K562 (cell line): ENCODE measurements around the gene CDC14A.
"Not testable (repeated sequence)": the region's sequence is repeated elsewhere in the genome, so short reads cannot be mapped to it uniquely, and the experiment has no call there.

Experiments
- CAMTA2 ChIP-seq: fragments of 250-450 bp; sonication (Bioruptor Pico); conservative IDR thresholded peaks from 2 replicates; pipeline ENCODE4 v1.5.1; 2022
- CTCF ChIP-seq, 3 experiments: IDR thresholded peaks in 2 of 3; conservative IDR thresholded peaks in 1 of 3; 2 replicates each; pipeline ENCODE4 v1.5.1; 2011 to 2012; ENCODE audit warnings: low read length in 3 of 3, mild to moderate bottlenecking in 3 of 3, control low read depth in 2 of 3, improper control_type of control experiment in 1 of 3, inconsistent platforms in 1 of 3, low read depth in 1 of 3, mixed read lengths in 1 of 3, moderate library complexity in 1 of 3; ENCODE audit not compliant: insufficient read depth in 2 of 3
- HMBOX1 ChIP-seq: sonication (generic); IDR thresholded peaks from 2 replicates; pipeline ENCODE4 v1.6.1; 2016
- MCM5 ChIP-seq: fragments of 450-650 bp; IDR thresholded peaks from 2 replicates; pipeline ENCODE4 v1.6.1; 2016; ENCODE audit warnings: low read depth
- POLR2A ChIP-seq: fragments of 450-650 bp; conservative IDR thresholded peaks from 2 replicates; pipeline ENCODE4 v1.6.1; 2016
- RAD21 ChIP-seq, 2 experiments: fragments of 250-450 bp in 1 of 2; fragments of 450-650 bp in 1 of 2; sonication (Bioruptor Pico) in 1 of 2; formaldehyde crosslinking in 1 of 2; IDR thresholded peaks in 1 of 2; conservative IDR thresholded peaks in 1 of 2; 2 replicates each; pipeline versions ENCODE4 v1.4.0 to v1.8.0; 2020 to 2022; ENCODE audit warnings: mild to moderate bottlenecking in 2 of 2, moderate library complexity in 1 of 2
- RFX5 ChIP-seq: IDR thresholded peaks from 2 replicates; pipeline ENCODE4 v1.6.1; 2011; ENCODE audit warnings: low read depth, mild to moderate bottlenecking, improper control_type of control experiment, low read length
- SMAD3 ChIP-seq: fragments of 450-650 bp; formaldehyde crosslinking; conservative IDR thresholded peaks from 2 replicates; pipeline ENCODE4 v1.4.0; 2020; ENCODE audit warnings: mild to moderate bottlenecking
- SPI1 ChIP-seq: IDR thresholded peaks from 2 replicates; pipeline ENCODE4 v1.6.1; 2011; ENCODE audit warnings: low read depth, low read length, control low read depth, borderline replicate concordance
- XRCC3 ChIP-seq: fragments of 450-650 bp; IDR thresholded peaks from 2 replicates; pipeline ENCODE4 v1.6.1; 2017; ENCODE audit warnings: mild to moderate bottlenecking, moderate library complexity
- ZNF449 ChIP-seq: fragments of 250-450 bp; sonication (Bioruptor Pico); IDR thresholded peaks from 2 replicates; pipeline ENCODE4 v1.8.0; 2022; ENCODE audit warnings: moderate library complexity, mild to moderate bottlenecking, inconsistent platforms
- ZNF592 ChIP-seq: fragments of 450-650 bp; IDR thresholded peaks from 2 replicates; pipeline ENCODE4 v1.6.1; 2017; ENCODE audit warnings: antibody characterized with exemption, mild to moderate bottlenecking
- ZSCAN32 ChIP-seq: fragments of 450-650 bp; formaldehyde crosslinking; IDR thresholded peaks from 2 replicates; pipeline ENCODE4 v1.4.0; 2020; ENCODE audit warnings: mild to moderate bottlenecking, moderate library complexity
- TF ChIP-seq, protein P1 (sequence below), 2 experiments: fragments of 150-350 bp in 1 of 2; IDR thresholded peaks; 2 replicates each; pipeline ENCODE4 v1.6.1; 2012 to 2016; ENCODE audit warnings: low read depth in 2 of 2, low read length in 2 of 2, mild to moderate bottlenecking in 1 of 2, moderate library complexity in 1 of 2

- TF ChIP-seq HMBOX1; RFX5; ZNF592; CAMTA2; XRCC3; SMAD3 (CRISPR knock-in tag); ZSCAN32 (CRISPR knock-in tag); POLR2A; SPI1; MCM5; ZNF449 (CRISPR knock-in tag); RAD21 (CRISPR knock-in tag; conservative IDR thresholded peaks at IDR 0.05 in 1 of 2, IDR thresholded peaks at IDR 0.05 in 1 of 2); CTCF (IDR thresholded peaks at IDR 0.05 in 2 of 3, conservative IDR thresholded peaks at IDR 0.05 in 1 of 3; ENCODE audit: insufficient read depth in 2 of 3, low read depth in 1 of 3, low read length in 3 of 3): not testable (repeated sequence)
- TF ChIP-seq, protein P1, sequence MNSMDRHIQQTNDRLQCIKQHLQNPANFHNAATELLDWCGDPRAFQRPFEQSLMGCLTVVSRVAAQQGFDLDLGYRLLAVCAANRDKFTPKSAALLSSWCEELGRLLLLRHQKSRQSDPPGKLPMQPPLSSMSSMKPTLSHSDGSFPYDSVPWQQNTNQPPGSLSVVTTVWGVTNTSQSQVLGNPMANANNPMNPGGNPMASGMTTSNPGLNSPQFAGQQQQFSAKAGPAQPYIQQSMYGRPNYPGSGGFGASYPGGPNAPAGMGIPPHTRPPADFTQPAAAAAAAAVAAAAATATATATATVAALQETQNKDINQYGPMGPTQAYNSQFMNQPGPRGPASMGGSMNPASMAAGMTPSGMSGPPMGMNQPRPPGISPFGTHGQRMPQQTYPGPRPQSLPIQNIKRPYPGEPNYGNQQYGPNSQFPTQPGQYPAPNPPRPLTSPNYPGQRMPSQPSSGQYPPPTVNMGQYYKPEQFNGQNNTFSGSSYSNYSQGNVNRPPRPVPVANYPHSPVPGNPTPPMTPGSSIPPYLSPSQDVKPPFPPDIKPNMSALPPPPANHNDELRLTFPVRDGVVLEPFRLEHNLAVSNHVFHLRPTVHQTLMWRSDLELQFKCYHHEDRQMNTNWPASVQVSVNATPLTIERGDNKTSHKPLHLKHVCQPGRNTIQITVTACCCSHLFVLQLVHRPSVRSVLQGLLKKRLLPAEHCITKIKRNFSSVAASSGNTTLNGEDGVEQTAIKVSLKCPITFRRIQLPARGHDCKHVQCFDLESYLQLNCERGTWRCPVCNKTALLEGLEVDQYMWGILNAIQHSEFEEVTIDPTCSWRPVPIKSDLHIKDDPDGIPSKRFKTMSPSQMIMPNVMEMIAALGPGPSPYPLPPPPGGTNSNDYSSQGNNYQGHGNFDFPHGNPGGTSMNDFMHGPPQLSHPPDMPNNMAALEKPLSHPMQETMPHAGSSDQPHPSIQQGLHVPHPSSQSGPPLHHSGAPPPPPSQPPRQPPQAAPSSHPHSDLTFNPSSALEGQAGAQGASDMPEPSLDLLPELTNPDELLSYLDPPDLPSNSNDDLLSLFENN (IDR thresholded peaks at IDR 0.05; ENCODE audit: low read depth in 2 of 2, low read length in 2 of 2): not testable (repeated sequence)
Observed at GRCh38 chr1:100369339-100369738, 17.0 kb downstream of the CDC14A start.
